ENCODE data around the gene MYL10.

Gene MYL10

DNA sequence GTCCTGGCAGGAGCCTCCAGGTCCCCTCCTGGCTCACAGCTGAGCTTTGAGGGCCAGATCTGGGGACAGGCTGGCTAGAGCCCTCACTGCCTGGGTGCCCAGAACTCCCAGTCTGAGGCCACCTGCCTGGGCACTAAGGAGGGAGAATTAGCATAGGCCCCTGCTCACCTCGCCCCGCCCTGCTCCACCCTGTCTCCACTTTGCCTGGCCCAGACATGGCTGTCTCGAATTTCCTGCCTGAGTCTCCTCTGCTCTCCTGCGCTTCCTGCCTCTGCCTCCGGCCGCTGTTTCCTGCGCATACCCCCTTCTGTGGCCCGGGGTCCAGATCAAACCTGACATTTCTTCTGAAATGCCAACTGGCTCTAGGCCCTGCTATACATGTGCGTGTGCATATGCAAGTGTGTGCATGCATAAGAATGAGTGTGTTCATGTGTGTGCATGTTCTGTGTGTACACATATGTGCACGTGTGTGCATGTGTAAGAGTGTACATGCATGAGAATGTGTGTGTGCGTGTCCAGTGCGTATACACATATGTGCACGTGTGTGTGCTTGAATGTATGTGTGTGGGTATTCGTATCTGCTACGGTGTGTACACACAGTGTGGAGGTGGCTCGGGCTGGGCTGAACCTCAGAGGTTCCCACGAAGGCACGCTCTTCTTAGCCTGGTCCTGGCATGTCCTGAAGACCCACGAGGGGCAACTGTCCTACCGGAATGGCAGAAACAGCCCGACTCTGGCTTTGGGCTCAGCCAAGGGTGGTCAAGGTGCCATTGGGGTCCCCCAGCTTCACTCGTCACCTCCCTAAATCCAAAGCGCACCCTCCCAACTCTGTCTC is 64.9 kb downstream of the MYL10 start:
- no peak for DNase-seq

All from inflammatory macrophage treated with lipopolysaccharide for 1 hour (primary cell).